Measurements from ENCODE around the gene TCF7L2. TPM values are rescaled to one million over a fixed set of nuclear protein-coding genes. Genes with fewer than 3 reads are reported as not detected.

The TCF7L2 gene
- total RNA-seq, 1 donor from 2014 or later = 49.3 TPM

DNA sequence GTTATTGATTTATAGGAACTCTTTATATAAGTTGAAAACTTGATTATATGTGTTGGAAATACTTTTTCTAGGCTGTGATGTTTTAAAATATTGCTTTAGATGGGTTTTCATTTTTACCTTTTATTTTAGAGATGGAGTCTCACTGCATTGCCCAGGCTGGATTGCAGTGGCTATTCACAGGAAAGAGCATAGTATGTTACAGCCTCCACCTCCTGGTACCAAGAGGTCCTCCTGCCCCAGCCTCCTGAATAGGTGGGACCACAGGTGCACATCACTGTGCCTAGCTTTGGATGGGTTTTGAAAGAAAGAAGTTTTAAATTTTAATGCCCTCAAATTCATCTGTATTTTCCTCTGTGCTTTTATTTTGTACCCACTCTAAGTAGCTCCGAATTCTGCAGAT, 105.4 kb downstream of the TCF7L2 start:
- H3K36me3 Mint-ChIP-seq (ENCODE audit: low read depth, unreplicated experiment) = no peaks in the 10 kb centered on the region
- H3K4me1 Mint-ChIP-seq (ENCODE audit: unreplicated experiment) = peaks cover 38% of the 10 kb centered on the region
- H3K4me3 Mint-ChIP-seq (ENCODE audit: unreplicated experiment) = no peak overlapping the region
- TF ChIP-seq, protein P1, sequence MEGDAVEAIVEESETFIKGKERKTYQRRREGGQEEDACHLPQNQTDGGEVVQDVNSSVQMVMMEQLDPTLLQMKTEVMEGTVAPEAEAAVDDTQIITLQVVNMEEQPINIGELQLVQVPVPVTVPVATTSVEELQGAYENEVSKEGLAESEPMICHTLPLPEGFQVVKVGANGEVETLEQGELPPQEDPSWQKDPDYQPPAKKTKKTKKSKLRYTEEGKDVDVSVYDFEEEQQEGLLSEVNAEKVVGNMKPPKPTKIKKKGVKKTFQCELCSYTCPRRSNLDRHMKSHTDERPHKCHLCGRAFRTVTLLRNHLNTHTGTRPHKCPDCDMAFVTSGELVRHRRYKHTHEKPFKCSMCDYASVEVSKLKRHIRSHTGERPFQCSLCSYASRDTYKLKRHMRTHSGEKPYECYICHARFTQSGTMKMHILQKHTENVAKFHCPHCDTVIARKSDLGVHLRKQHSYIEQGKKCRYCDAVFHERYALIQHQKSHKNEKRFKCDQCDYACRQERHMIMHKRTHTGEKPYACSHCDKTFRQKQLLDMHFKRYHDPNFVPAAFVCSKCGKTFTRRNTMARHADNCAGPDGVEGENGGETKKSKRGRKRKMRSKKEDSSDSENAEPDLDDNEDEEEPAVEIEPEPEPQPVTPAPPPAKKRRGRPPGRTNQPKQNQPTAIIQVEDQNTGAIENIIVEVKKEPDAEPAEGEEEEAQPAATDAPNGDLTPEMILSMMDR (IDR thresholded peaks at IDR 0.05; ENCODE audit: unreplicated experiment) = no peak
- no peak for DNase-seq (ENCODE audit: low spot score)
- H3K27ac Mint-ChIP-seq (ENCODE audit: unreplicated experiment) = peak overlapping the region; percentile 67
- H3K27me3 Mint-ChIP-seq (ENCODE audit: unreplicated experiment) = peaks cover 6% of the 10 kb centered on the region
- no peaks in the 10 kb centered on the region for H3K9me3 Mint-ChIP-seq (ENCODE audit: unreplicated experiment)

DNA sequence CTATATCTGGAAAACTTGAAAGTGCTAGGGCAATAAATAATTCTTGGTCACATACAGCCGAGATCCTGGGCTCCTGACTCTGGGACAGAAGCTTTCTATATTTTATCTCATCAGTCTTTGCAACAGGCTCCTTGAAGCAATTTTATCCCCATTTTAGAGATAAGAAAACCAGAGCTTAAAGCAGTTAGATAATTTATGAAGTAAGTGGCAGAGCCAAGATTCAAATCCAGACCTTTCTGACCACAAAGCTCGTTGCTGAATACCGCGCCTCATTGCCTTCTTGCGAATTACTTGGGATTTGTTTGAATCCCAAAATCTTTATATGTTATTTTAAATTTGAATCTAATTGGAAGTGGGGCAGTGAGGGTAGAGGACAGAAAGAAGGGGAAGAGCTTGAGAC, 106.0 kb downstream of the TCF7L2 start:
- DNase-seq (ENCODE audit: low spot score) = no peak
- Mint-ChIP-seq H3K36me3 (ENCODE audit: low read depth, unreplicated experiment) (peaks cover under 1% of the 10 kb centered on the region), H3K27me3 (ENCODE audit: unreplicated experiment) (peaks cover 6% of the 10 kb centered on the region), H3K27ac (ENCODE audit: unreplicated experiment) (peak overlapping the region; percentile 61), H3K4me1 (ENCODE audit: unreplicated experiment) (peaks cover 36% of the 10 kb centered on the region), H3K4me3 (ENCODE audit: unreplicated experiment) (no peak overlapping the region), H3K9me3 (ENCODE audit: unreplicated experiment) (no peaks in the 10 kb centered on the region)
- TF ChIP-seq, protein P1 (IDR thresholded peaks at IDR 0.05; ENCODE audit: unreplicated experiment) = no peak

DNA sequence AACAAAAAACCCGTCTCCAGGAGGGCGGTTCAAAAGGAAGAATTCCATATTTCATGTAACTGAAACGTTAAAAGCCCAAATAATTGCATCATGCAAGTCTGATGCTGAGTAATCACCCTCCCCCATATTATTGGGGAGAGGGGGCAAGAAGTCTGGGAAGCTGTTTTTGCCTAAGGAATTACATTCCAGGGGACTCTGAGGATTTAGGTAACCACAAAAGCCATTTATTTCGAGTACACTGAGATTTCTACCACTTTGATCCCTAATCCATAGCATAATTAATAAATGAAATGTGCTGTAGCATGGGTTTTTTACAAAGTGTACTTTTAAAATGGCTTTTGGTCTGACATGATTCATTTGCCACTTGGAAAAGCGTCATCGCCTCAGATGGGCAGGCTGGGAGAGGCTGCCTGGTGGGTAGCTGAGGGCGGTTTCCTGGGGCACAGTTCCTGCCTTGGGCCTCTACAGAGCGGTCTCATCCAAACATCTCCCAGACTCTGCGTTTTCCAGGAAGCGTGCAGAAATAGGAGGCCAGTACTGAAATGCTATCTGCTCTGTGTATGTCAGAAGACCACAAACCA, 106.5 kb downstream of the TCF7L2 start:
- no peak for DNase-seq (ENCODE audit: low spot score)
- Mint-ChIP-seq H3K27me3 (ENCODE audit: unreplicated experiment) (peaks cover 4% of the 10 kb centered on the region), H3K4me3 (ENCODE audit: unreplicated experiment) (no peak overlapping the region), H3K27ac (ENCODE audit: unreplicated experiment) (peak overlapping the region; percentile 61), H3K9me3 (ENCODE audit: unreplicated experiment) (no peaks in the 10 kb centered on the region), H3K4me1 (ENCODE audit: unreplicated experiment) (peaks cover 38% of the 10 kb centered on the region), H3K36me3 (ENCODE audit: low read depth, unreplicated experiment) (peaks cover 6% of the 10 kb centered on the region)
- TF ChIP-seq, protein P1 (IDR thresholded peaks at IDR 0.05; ENCODE audit: unreplicated experiment) = no peak

DNA sequence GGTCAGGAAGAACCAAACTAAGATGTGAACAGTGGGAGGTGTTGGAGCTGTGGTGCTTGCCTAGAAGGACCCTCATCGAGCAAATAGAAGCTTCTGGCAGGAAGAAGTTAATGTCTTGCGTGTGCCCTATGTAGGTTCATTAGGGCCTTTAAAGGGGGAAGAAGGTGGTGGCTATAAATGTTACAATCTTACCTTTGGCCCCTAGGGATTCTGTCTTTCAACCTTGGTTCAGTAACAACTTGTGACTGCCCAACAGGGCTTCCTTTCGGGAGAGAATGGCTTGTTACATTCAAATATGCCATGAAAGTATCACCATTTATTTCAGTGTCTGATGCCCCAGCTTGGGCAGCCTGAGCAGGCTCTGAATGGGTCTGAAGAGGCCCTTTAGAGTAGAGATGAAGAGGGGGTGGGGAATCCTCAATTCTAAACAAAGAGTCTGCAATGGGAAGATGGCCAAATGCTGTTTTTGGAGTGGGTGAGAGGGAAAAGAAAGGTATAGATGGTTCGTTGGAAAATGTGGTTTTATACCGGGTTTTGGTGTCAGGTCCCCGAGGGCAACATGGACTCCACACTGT, 108.0 kb downstream of the TCF7L2 start:
- H3K4me3 Mint-ChIP-seq (ENCODE audit: unreplicated experiment) = no peak overlapping the region
- DNase-seq (ENCODE audit: low spot score) = no peak
- H3K9me3 Mint-ChIP-seq (ENCODE audit: unreplicated experiment) = no peaks in the 10 kb centered on the region
- no peak overlapping the region for H3K27ac Mint-ChIP-seq (ENCODE audit: unreplicated experiment)
- H3K27me3 Mint-ChIP-seq (ENCODE audit: unreplicated experiment) = peaks cover 1% of the 10 kb centered on the region
- peaks cover 6% of the 10 kb centered on the region for H3K36me3 Mint-ChIP-seq (ENCODE audit: low read depth, unreplicated experiment)
- peaks cover 38% of the 10 kb centered on the region for H3K4me1 Mint-ChIP-seq (ENCODE audit: unreplicated experiment)
- TF ChIP-seq, protein P1 (IDR thresholded peaks at IDR 0.05; ENCODE audit: unreplicated experiment) = no peak
